ENCODE results near the gene MYT1.

MYT1 gene

DNA sequence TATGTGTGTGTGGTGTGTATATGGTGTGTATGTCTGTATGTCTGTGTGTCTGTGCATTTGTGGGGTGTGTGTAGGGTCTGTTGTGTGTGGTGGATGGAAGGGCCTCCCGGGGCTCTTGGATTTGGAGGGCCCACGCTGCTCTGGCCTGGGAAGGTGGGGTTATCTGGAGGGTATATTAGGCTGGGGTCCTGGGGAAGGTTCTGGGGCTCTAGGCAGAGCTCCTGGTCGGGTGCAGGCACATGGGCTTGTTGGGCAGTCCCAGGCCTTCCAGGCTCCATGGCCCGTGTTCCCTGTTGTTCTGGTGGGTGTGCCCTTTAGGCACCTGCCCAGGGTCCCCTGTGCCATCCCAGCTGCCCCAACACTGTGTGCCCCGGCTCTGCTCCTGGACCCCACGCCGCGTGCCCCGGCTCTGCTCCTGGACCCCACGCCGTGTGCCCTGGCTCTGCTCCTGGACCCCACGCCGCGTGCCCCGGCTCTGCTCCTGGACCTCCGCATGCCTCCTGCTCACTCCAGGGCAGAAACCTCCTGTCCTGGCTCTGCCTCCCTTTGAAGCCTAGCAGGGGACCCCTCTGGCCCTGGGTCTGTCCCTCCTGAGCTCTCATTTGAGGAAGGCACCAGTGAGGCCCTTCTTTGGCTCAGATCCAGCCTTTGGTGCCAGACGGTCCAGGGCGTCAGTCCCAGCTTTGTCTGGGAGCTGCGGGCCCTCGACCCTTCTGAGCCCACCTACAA lies 10.2 kb upstream of the MYT1 start:
- no peak for DNase-seq (ENCODE audit: low read depth)

DNA sequence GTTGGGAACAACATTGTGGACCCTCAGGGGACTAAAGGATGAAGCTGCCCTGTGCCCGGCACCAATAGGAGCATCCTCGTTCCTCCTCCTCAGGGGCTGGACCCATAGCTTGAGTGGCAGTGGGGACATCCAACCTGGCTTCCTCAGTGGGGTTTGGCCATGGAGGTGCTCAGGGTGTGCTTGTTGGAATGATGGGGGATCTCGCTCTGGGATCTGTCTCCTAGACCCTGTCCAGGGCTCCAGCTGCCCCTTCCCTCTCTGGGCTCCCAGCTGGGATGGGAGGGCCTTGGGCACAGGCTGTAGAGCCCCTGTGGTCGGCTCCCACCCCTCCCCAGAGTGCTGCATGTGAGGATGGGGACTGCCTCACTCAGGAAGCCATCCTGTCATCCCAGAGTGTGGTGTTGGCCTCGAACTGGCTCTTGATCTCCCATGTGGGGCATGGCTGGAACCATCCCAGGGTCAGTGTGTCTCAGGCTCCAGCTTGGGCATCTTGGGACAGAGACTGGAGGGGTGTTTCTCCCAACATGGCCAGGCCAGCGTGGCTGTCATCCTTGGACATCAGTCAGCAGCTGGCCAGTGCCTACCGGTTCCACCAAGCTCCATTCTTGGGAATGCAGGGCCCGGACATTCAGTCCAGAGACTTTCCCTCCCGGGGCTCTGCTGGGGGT lies 9.5 kb upstream of the MYT1 start:
- no peak for DNase-seq (ENCODE audit: low read depth)

DNA sequence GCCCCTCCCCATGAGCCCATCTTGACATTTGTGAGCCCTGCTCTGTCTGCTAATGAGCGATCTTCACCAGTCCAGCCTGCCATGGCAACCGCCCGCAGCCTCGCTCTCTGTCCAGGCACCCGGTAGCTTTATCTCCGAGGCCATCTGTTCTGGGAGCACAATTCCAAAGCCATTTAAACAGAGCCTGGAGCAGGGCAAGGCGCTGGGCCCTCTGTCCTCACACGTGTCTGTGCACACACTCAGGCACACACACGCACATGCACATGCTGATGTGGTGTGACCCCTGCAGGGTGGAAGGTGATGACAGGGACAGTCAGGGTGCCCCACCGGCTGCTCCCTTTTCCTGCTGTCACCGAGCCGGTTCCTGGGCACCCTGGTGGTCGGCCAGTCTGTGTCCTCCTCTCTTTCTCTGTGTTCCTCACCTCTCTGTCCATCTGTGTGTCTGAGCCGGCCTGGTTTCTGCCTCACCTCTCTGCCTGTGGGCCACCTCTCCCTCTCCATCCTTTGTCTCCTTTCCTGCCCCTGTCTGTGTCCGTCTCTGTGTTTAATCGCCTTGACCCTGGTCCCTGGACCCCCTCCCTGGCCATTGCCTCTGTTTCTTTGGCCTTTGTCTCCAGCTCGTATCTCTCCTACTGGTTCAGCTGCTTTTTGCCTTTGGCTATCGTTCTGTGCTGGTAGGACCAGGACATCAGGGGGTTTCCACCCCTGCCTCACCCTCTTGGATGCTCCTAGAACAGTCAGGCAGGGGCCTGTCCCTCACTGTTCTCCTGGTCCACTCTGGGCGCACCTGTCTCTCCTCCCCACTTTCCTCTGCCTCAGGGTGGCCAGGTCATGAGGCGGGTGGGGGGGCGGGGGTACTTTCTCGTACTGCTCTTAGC lies 8.8 kb upstream of the MYT1 start:
- DNase-seq (ENCODE audit: low read depth), result no peak

DNA sequence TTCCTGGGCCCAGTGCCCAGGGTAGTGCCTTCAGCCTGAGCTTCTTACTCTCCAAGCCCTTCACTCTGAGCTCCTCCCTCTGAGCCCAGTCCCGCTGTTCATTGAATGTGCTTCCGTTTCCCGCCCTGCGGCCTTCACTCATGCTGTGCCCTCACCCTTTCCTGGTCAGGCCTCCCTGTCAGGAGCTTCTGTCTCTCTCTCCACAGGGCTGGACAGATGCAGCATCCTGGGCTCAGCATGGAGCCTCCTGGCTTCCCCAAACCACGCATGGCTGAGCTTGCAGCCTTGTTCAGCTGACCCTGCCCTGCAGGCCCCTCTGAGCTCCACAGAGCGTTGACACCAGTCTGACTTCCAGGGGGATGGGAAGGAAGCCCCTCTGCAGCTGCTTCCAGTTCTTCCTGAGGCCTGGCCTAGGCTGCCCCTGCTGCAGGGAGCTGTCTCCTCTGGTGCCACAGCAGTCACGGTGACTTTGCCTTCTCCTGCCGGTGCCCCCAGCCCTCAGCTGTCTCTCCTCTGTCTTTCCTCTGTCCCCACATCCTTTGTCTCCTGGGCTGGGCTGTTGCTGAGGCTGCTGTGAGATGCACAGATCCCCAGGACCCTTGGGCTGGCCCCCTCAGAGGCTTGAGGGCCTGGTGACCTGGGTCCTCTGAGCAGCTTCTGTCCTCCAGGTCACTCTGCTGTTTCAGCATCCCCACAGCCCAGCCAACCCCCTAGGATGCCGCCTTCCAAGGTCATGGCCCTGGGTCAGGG lies 7.9 kb upstream of the MYT1 start:
- no peak for DNase-seq (ENCODE audit: low read depth)

DNA sequence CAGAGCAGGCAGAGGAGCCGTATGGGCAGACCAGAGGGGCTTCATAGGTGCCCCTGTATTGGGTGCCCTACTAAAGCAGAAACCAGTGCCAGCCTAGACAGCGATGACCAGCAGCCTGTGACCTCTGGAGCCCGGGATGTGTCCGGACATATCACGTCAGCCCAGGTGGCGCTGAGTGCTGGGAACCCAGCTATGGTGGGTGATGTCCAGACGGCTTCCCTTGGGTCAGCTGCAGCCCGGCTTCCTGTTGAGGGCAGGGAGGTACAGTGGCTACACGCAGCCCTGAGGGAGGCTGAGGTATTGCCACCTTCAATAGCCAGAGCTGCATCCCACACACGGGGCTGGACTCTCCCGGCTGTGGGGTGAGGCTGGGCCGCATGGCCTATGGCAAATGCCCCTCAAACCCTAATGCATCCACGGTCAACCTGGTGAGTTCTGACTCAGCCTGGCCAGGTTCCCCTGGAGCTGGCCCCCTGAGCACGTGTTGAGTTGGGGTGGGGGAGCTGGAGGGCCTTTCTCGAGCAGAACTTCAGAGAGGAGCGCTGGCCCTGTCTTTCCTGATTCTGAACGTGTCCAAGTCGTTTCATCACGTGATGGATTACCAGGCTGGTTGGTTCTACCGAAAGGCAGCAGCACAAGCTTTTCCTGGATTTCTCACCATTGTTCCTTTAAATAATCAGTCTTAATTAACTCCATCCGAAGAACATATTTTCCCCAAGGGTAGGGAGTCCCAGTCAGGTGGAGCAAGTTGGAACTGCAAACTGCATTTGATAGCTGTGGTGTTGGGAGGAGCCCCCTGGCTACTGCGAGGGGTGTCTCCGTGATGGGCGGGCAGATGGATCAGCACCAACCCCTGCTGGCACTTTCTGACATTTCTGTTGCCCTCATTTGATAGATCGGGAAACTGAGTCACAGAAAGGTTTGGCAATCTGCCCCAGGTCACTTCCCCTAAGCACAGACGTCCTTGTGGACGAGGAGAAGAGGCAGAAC lies 7.1 kb upstream of the MYT1 start:
- DNase-seq (ENCODE audit: low read depth), result no peak

DNA sequence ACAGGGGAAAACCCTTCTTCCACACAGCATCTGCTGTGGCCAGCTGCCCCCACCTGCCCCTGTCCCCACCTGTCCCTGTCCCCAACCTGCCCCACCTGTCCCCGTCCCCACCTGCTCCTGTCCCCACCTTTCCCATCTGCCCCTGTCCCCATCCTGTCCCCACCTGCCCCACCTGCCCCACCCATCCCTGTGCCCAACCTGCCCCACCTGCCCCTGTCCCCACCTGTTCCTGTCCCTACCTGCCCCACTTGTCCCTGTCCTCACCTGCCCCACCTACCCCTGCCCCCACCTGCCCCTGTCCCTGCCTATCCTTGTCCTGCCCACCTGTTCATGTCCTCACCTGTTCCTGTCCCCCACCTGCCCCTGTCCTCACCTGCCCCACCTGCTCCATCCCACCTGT lies 6.4 kb upstream of the MYT1 start:
- no peak for DNase-seq (ENCODE audit: low read depth)

DNA sequence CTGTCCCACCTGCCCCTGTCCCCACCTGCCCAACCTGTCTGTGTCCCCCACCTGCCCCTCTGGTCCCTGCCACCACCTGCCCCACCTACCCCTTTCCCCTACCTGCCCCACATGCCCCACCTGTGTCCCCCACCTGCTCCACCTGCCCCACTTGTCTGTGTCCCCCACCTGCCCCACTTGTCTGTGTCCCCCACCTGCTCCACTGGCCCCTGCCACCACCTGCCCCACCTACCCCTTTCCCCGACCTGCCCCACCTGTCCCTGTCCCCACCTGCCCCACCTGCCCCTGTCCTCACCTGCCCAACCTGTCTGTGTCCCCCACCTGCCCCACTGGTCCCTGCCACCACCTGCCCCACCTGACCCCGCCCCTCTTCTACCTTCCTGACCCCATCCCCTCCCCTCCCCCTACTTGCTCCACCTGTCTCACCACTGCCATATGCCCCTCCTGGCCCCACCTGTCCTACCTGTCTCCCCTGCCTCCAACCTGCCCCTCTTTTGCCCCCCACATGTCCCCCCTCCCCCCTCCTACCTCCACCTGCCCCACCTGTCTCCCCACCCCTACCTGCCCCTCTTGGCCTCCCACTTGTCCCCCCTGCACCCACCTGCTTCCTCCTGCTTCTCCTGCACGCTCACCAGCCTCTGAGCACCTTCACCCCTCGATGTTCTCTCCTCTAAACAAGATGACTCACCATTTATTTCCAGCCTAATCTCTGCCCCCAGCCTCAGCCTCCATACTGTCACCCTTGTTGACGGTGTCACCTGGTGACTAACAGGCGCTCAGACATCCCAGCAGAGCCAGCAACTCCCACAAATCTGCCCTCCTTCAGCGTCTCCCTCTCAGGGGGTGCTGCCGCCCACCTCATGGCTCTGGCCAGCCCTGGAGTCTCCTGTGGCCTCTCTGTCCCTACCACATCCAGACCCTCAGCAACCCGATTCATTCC lies 5.6 kb upstream of the MYT1 start:
- no peak for DNase-seq (ENCODE audit: low read depth)

DNA sequence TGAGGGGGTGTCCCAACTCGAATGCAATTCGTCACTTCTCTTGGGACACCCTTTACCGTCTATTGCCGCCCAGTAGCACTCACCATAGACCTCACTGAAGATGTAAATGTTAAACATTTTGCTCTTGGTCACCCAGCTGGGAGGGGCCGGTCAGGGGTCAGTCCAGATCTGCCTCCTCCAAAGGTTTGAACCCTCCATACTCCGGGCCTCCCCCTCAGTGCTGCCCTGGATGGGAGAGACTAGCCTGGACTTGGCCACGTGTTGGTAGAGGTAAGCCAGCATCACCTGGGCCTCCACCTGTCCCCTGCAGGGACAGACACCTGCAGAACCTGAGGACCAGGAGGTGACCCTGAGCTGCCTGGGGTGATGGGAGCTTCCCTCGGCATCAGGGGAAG lies 5.0 kb upstream of the MYT1 start:
- no peak for DNase-seq (ENCODE audit: low read depth)

DNA sequence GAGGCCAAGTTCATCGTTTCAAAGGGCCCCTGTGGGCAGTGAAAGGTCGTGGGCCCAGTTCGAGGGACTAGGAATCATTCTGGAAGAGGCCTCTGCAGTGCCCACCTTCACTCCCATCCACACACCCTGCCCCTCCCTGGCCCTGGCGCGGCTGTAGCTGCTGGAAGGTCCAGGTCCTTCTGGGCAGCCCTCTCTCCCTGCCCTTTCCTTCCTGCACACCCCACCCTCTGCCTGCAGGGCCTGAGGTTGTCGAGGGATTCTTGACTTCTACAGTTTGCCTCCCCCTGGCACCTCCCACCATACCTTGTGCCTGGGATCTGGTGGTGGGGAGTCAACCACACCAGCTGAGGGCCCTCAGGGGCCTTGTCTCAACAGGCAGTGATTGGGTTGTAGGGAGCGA lies 4.5 kb upstream of the MYT1 start:
- no peak for DNase-seq (ENCODE audit: low read depth)

DNA sequence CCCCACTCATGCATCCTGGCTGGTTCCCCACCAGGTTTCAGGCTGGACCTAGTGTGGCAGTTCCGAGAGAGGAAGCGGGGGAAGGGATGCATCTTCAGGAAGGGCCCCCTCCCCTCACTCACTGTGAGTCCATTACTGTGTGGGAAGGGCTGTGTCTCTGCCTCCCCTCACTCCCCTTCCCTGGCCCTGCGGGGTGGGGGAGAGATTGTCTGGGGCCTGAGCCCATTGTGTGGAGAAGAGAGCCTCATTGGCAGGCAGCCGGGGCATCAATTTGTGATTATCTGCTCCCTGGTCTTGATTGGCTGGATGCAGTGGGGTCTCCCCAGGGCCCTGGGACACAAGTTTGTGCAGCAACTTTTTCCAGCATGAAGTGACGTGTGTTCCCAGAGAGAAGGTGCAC lies 4.1 kb upstream of the MYT1 start:
- no peak for DNase-seq (ENCODE audit: low read depth)

DNA sequence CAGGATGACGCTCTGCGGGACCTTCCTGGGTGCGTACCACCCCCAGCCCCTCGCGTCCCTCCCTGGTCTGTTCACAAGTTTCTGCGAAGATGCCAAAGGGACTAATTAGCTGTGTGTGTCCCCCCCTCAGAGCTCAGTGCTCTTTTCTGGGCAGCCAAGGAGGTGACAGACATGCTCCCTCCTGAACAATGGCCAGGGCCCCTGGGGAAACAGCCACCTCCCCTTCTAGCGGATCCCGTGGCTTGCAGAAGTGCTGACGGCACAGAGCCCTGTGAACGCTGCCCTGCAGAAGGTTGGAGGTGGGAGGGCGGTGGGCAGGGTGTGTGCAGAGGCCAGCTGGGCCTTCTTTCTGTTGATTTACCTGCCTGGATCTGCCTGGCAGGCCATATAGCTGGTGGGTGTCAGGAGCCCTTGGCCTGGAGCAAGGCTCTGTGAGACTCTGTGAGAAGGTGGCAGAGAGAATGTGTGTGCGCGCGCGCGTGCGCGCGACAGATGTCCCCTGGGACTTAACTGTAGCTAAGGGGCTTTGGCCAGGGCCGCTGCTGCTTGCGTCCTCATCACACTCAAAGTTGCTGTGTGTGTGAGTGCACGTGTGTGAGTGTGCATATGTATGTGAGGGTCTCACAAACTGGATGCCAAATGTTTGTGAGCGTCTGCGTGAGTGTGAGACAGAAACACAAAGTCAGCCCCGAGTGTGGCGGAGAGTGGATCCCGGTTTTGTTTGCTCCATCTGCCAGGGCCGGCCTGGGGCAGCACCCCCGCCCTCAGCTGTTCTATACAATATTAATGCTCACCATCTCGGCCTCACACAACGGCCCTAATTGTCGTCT lies 3.5 kb upstream of the MYT1 start:
- DNase-seq (ENCODE audit: low read depth), result no peak

DNA sequence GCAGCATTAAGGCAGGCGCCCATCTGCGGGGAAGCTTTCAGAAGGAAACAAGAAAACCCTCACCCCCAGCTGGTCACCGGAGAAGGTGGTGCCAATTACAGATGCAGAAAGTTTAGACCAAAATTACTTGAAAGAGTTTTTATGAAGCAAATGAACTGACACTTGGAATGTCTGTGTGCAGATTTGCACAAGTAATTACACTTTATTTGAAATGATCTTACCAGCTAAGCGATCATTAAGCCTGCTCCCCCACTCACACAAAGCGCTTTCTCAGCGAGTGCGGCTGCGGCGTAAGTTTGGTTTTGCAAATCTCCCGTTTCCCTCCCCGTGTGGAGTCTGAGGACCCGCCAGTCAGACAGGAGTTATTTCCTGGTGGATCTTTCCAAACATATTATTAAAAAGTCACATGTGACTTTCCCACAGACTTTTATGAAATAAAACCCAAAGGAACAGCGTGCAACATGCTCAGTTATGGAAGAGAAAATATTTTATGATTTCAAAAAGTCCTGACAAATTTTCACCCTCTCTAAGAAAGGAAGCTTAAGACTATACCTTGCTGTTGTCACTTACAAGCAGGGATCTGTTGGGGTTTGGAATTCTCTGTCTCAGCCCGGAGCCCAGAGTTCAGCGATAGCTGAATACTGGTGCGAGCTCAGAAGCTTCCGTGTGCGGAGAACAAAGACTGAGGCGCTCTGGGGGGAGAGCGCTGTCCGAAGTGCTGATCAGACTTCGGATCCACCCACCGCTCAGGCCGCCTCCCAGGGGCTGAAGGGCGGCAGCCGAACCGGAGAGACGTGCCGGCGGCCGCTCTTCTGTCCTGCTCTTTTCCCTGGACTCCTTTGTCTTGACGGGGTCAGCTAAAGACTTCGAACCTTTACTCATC lies 2.7 kb upstream of the MYT1 start:
- no peak for DNase-seq (ENCODE audit: low read depth)

DNA sequence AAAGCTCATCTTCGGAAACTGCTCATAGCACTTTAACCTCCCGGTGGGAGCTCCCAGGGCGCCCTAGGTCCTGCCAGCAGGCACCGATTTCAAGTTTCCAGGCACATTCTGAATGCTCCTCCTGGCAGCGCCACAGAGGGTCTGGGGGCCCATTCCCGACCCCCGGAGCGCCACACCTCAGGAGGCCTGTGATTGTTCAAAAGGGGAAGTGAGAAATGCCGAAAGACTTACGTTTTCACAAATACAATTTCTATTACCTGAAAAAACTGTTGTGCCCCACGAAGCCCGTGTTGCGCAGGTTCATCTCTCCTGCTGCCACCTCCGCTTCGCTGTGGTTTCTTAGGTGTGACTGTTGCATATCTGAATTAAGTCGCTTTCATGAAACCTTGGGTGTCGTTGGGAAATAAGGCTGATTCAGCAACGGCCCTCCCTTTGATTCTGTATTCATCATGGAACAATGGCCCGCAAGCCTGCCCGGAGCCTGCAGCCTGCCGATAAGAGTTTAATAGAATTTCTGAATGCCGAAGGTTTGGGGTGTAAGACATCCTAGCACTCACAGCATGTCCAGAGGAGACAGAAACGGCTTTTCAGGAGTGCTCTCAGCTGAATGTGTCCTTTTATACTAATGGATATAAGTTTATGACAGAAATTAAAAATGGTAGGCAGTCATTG lies 1.9 kb upstream of the MYT1 start:
- DNase-seq (ENCODE audit: low read depth), result no peak

DNA sequence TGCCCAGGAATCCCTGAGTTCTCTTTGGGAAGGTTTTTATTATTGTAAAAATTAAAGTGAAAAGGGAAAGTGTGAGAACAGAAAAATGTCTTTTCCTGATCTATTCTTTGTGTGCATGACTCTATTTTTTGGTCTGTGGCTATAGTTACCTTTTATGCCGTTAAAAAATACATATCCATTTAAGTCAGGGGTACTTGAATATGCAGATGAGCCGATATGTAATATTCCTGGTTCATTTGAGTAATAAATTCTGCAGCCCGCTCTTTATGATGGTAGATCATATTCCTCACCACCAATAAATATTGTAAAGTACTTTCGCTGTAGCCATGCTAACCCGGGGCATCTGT lies 503 bp upstream of the MYT1 start:
- DNase-seq (ENCODE audit: low read depth), result no peak

DNA sequence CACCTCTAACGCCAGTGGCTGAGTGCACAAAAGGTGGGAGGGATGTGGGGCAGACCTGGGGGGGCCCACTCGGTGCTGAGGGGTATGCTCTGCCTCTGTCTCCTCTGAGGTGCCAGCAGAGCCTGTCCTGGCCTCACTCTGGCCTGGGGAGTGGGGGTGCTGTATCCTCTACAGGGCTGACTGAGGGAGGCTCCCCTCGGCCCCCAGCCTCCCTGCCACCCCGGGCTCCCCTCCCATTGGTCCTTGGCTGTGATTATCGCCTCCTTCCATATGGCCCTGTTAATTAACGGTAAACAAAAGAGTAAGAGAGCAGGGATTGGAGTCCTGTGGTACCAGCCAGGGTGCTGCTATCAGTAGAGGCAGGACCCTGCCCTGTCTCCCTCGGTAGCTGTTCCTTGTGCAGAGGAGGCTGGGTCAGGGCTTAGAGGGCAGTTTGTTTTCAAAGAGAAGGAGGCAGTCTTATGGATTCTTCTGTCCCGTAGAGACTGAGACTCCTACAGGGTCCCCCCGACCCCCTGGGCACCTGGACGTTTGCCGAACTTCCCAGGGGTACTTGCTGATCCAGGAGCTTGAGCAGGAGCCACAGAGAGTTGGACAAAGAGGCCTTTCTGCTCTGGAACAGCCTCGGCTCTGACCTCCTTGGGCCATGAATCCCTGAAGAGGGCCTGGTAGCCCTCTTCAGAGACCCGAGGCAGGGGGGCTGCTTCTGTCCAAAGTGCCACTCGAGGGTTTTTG lies 1.8 kb downstream of the MYT1 start:
- no peak for DNase-seq (ENCODE audit: low read depth)

DNA sequence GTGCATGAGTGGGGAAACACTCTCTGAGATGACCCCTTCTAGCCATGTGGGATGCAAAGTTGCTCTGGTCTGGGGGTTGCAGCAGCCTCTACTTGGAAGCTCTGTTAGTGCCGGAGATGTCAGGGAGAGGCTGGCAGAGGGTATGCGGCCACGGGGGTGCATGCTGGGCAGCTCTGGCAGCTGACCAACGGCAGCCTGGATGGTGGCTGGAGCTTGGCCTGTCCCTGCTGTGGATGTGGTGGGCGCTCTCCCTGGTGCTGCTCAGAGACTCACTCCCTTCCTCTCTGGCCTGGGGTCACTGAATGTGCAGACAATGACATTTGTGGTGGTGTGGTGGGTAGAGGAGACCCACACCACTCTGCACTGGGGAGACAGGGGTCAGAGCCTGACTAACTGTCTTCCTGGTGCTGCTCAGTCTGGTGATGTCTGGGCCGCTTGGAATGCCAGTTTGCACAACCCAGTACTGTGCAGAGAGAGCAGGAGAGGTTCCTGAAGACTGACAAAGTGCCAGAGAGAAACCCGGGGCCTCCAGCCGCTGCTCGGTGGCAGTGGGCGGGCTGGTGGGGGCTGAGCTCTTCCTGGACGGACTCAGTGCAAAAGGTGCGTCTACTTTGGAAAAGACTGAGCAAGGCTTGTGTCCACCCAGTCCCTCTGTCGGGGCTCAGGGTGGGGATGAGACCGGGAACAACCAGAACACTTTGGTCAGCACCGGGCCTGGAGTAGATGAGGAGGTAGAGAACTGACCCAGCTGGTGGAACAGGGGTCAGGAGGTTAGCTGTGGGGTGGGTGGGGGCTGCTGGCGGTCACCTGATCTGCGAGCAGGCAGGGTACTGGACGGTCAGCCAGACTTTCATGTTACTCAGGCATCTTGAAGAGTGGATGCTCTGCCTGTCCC lies 2.7 kb downstream of the MYT1 start:
- DNase-seq (ENCODE audit: low read depth), result no peak

Data from stromal cell of bone marrow (primary cell).